Right kidney (tissue), 9 donors: Measurements from ENCODE around the gene CLCC1.
A peak's percentile ranks its signal among the peaks of the same experiment; 100 is the strongest.
"Not testable (repeated sequence)": the region's sequence is repeated elsewhere in the genome, so short reads cannot be mapped to it uniquely, and the experiment has no call there.

Experiments used
- DNase-seq: peaks from one replicate; pipeline ENCODE4 v3.0.0-alpha.2; 2016
- long read RNA-seq, 8 donors: transcript quantifications; one replicate each; lab custom pipeline, GENCODE V29; 2026

The CLCC1 gene, protein sequence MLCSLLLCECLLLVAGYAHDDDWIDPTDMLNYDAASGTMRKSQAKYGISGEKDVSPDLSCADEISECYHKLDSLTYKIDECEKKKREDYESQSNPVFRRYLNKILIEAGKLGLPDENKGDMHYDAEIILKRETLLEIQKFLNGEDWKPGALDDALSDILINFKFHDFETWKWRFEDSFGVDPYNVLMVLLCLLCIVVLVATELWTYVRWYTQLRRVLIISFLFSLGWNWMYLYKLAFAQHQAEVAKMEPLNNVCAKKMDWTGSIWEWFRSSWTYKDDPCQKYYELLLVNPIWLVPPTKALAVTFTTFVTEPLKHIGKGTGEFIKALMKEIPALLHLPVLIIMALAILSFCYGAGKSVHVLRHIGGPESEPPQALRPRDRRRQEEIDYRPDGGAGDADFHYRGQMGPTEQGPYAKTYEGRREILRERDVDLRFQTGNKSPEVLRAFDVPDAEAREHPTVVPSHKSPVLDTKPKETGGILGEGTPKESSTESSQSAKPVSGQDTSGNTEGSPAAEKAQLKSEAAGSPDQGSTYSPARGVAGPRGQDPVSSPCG
- long read RNA-seq, donor 1, full-length matches to known transcripts: 3 of 3 reads
- long read RNA-seq, donor 1, partial matches to known transcripts: 0 of 3 reads
- long read RNA-seq, donor 1, other reads (novel, unspliced or antisense): 0 of 3 reads
- long read RNA-seq, donor 2: 0 reads
- long read RNA-seq, donor 3: 0 reads
- long read RNA-seq, donor 4, full-length matches to known transcripts: 2 of 2 reads
- long read RNA-seq, donor 4, partial matches to known transcripts: 0 of 2 reads
- long read RNA-seq, donor 4, other reads (novel, unspliced or antisense): 0 of 2 reads
- long read RNA-seq, donor 5, full-length matches to known transcripts: 1 of 1 reads
- long read RNA-seq, donor 5, partial matches to known transcripts: 0 of 1 reads
- long read RNA-seq, donor 5, other reads (novel, unspliced or antisense): 0 of 1 reads
- long read RNA-seq, donor 6, full-length matches to known transcripts: 2 of 2 reads
- long read RNA-seq, donor 6, partial matches to known transcripts: 0 of 2 reads
- long read RNA-seq, donor 6, other reads (novel, unspliced or antisense): 0 of 2 reads
- long read RNA-seq, donor 7, full-length matches to known transcripts: 1 of 1 reads
- long read RNA-seq, donor 7, partial matches to known transcripts: 0 of 1 reads
- long read RNA-seq, donor 7, other reads (novel, unspliced or antisense): 0 of 1 reads
- long read RNA-seq, donor 8, full-length matches to known transcripts: 1 of 41 reads
- long read RNA-seq, donor 8, partial matches to known transcripts: 40 of 41 reads
- long read RNA-seq, donor 8, other reads (novel, unspliced or antisense): 0 of 41 reads

DNA sequence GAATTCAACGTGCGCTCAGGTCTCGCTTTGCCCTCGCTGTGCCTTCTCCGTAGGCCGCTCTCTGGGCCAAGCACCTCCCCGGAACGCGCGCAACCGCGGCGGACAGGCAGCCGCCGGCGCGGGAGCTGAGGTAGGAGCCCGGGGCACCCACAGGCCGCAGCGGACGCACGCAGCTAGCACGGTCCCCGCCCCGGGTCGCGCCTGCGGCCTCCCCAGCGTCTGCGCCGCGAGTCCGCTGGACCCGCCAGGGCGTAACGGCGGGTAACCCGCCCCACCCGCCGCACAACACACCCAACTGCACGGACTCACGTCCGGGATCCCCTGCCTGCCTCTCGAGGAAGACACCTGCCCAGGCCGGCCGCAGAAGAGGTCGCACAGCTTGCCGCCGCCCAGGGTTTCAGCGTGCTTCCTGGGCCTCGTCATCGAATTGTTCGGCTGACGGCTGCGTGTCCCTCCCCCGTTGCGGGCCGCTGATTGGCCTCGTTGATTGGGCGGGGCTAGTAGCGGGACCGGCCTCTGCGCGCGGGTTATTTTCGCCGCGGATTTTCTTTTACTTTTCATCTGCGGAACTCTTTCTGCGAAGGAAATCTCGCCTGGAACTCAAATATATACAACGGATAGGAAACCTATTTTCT lies at the start of gene CLCC1:
Gene CLCC1, minus strand, starts transcription at position 433 of the 635 bp plus-strand sequence. CDS start 13,047 bp downstream, outside the sequence.
- peak; percentile 98 for DNase-seq

DNA sequence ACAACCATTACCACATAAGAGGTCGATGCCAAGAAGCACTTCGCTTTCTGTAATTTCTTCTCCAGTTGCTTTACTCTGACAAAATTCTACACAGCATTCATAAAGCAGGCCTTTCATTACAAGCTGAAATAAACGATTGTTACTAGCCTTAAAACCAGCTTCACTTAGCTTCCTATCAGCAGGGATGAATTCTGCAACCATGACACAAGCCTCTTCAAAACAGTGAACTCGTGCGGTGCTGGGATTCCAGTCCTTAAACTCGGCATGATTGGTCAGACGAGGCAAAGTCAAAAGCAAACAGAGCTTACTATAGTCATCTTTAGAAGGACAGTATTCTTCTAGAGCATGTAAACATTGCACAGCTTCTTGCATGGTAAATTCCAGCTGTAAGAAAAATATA lies 48.1 kb upstream of the CLCC1 start:
- no peak for DNase-seq

DNA sequence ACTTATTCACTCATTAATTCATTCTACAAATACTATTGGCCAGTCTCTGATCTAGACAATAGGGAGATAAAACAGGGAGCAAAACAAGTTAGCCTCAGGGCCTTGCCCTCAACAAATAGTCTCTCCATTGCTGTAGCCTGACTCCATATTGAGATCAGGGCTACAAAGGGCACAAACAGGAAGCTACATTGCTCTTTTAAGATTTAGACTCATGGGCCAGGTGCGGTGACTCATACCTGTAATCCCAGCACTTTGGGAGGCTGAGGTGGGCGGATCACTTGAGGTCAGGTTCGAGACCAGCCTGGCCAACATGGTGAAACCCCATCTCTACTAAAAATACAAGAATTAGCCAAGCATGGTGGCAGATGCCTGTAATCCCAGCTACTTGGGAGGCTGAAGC lies 33.3 kb upstream of the CLCC1 start:
- not testable (repeated sequence) for DNase-seq

DNA sequence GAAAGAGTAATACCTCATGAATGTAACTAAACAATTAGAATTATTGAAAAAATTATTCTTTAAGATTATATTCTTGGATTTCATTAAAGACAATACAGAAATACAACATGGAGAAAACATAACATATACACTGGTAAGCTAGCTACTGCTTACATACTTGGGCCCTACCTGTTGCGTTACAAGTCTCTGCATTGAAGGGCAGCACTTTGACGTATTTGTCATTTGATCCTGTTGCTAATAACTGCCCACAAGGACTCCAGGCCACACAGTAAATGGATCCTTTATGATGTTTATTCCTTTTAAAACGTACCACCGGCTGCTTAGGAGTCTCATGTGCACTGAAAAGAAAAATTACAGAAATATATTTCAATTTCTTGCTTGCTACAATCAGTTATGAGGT lies 19.8 kb upstream of the CLCC1 start:
- DNase-seq: no peak

DNA sequence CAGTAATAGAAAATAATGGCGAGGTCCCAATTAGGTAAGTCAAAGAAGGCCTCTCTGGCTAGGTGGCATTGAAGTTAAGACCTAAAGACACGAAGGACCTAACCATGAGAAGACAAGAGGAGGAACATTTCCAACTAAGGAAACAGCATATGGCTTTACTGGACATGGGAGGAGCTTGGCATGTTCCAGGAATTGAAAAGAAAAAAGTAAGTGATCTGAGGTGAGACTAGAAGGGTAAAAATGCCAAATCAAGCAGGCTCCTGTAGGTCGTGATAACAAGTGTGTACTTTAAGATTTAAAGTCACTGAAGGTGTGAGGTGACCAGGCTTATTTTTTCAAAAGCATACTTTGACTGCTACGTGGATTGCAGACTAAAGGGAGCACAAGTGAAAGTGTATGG lies 13.4 kb upstream of the CLCC1 start:
- no peak for DNase-seq

DNA sequence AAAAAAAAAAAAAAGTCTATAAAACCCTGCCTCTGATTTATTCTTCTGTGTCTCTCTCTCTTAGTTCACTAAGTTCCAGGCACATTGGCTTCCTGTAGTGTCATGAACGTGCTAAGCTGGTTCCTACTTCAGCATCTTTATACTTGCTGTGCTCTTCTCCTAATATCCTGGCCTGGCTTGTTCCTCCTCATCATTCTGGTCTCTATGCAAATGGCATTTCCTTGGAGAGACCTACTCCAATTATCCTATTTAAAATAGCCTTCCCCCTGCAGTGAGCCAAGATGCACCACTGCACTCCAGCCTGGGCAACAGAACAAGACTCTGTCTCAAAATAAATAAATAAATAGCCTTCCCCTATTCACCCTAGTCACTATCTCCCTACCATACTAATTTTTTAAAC lies 9.7 kb upstream of the CLCC1 start:
- DNase-seq: no peak

DNA sequence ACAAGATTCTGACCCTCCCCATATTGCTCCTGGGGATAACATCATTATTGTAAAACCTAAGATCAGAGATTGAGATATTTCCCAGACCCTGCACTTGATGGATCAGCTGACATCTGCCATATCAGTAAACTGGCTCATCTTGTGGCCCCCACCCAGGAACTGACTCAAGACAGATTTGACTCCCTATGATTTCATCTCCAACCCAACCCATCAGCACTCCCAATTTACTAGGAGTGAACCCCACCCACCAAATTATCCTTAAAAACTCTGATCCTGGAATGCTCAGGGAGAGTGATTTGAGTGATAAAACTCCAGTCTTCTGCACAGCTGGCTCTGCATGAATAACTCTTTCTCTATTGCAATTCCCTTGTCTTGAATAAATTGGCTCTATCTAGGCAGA lies 6.1 kb upstream of the CLCC1 start:
- no peak for DNase-seq

DNA sequence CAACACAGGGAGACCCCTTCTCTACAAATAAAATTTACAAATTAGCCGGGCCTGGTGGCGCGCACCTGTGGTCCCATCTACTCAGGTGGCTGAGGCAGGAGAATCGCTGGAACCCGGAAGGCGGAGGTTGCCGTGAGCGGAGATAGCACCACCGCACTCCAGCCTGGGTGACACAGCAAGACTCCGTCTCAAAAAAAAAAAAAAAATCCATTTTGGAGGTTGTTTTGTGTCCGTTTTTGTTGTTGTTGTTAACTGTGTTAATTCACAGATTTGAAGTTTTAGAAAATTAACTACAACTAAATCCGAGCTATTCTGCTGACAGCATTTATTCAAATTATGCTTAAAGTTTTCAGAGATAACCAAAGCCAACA lies 618 bp downstream of the CLCC1 start:
- DNase-seq: no peak

DNA sequence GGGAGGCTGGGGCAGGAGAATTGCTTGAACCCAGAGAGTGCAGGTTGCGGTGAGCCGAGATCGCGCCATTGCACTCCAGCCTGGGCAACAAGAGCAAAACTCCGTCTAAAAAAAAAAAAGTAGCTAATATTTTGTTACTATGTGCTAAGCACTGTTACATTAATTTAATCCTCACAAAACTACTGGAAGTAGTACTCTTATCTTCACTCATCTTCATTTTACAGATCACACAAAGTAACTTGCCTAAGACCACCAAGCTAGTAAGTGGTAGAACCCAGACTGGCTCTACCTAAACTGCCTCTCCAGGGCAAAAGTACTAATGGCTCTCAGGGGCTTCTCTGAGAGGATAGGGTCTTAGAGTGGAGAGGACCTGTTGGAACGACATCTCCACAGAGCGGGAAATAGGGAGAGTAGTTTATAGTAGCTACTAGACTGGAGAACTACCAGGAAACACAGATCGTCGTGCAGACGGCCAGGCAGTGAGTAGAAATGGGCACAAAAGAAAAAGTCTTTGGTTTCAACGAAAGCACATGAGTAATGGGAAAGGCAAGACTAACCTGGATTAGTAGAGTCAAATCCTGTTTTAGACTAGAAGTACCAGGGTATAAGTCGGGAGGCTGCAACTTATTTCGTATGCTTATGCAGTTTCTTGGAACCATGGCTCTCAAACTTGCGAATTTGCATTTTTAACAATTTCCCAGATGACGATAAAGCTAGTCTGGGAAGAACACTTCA lies 1.4 kb downstream of the CLCC1 start:
- DNase-seq: peak; percentile 4

DNA sequence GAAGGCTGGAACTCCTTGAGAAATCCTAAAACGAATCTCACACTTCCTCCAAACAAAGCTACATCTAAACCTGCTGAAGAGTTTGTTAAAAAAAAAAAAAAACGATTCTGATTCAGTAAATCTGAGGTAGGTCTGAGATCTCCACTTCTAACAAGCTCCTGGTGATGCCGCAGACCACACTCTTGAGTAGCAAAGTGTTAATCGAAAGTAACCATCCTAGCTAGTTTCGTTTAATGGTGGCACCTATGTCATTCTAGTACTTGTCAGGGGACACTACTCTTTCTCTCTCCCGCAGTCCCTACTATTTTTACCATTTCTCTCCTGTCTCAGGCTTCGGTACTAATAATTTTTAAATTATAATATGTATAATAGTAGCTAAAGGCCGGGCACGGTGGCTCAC lies 2.1 kb downstream of the CLCC1 start:
- DNase-seq: no peak

DNA sequence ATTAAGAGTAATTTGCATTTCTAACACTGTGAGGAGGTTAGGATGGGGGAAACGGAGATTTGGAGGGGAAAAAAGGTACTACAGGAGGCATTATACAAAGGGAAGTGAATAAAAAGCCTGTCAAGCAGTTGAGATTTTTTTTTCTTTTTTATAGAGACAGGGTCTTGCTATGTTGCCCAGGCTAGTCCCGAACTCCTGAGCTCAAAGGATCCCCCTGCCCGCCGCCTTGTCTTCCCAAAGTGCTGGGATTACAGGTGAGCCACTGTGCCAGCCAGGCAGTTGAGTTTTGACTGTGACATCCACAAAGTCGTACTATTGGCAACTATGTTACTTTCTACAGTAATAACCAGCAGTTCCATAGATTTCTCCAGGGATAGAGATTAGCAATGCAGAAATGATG lies 2.6 kb downstream of the CLCC1 start:
- DNase-seq: no peak

DNA sequence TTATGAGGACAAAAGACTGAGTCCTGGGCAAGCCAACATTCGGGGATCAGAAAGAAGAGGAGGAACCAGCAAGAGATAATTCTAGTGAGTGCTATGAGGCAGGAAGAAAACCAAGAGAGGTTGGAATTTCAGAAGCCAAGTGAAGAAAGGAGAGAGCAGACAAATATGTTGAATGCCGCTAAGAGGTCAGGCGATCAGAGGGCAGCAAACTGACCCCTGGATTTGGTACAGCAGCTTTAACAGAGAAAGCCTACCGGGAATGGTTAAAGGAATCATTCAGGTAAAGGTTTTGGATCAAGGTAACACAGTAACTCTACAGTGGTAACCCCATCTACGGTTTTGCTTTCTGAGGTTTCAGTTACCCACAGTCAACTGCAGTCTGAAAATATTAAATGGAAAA lies 5.4 kb downstream of the CLCC1 start:
- no peak for DNase-seq

DNA sequence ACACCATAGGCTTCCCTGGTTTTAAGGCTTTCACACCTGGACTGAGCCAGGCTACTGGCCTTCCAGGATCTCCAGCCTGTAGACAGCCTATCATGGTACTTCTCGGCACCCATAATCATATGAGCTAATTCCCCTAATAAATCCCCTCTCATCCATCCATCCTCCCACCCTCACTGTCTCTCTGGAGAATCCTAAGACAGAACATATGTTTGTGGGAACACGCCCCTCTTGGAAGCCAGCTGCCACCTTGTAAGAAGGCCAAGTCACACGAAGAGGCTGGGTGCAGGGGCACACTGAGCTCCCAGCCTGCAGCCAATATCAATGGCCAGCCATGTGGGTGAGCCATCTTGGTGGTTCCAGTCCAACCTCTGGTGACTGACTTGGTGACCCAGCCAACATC lies 7.4 kb downstream of the CLCC1 start:
- no peak for DNase-seq

DNA sequence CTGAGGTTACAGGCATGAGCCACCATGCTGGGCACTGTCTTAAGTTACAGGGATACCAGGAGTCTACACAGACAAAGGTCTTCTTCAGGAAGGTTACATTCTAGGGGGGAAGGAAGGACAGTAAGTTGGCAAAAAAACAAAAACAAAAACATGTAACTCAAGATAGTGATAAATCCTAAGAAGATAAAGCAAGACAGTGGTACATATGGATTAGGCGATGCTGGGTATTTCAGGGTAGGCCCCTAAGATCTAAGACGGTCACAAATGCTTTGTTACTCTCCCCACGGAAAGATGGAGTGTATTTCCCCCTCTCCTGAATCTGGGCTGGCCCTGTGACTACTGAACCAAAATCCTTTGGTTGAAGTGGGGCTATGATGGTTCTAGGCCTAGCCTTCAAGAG lies 8.2 kb downstream of the CLCC1 start:
- no peak for DNase-seq

DNA sequence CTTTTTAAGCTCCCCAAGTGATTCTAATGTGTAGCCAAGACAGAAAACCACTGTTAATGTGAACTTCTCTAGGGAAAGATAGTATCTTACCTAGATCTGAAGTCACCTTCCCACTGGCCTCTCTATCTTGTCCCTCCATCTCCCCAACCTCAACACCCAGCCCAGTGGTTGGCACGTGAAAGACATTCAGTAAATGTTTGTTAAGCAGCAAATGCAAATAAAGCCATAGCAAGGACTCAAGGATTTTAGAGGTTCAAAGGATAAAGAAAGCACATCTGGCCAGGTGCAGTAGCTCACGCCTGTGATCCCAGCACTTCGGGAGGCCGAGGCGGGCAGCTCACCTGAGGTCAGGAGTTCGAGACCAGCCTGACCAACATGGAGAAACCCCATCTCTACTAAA lies 9.8 kb downstream of the CLCC1 start:
- DNase-seq: no peak

DNA sequence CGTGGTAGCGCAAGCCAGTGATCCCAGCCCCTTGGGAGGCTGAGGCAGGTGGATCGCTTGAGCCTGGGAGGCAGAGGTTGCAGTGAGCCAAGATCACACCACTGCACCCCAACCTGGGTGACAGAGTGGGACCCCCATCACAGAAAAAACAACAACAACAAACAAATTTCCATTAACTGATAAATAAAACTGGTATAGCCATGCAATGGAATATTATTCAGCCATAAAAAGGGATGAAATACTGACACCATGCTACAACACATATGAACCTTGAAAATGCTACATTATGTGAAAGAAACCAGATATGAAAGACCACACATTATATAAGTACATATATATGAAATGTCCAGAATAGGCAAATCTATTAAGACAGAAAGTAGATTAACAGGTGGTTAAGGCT lies 12.0 kb downstream of the CLCC1 start:
- DNase-seq: no peak

DNA sequence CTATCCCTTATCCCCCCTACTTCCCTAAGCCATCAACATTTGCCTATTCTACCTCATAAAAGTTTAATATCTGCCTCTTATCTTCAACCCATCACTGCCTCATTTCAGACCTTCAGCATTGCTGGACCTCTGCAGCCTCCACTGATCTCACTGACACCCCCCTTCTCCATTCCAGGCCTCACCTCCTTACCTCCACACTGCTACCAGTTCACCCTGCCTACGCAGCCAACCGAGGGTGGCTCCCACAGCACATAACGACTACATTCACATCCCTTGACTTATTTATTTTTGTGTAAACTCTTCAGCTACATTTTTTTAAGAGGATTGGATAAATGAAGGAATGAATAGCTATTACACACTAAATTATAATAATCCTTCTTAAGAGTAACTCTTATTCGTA lies 14.2 kb downstream of the CLCC1 start:
- DNase-seq: no peak

DNA sequence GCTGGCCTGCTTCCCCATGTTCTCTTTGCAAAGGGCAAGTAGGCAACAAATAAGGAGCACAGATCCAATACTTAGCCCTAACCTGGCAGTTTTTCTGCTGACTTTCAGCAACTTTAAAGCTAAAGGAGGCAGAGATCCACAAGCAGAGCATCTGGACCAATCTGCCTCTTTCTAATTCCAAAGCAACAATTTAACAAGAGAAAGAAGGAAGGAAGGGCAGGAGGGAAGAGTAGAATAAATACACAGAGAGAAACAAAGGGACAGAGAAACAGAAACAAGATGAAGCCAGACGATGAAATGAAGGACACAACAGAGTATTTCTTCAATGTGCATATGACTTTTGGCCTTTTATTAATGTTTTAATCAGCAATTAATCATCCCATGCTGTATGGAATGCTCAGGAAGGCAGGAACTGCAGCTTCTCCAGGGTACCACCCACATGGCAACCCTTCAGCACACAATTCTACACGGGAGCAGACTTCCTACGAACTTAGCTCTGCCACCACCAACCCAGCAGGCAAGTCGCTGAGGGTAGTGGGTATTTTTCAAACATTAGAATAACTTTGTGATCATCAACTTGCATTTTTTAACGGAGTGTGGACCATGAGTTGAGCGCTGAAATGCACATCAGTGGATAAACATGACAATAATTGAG lies 15.3 kb downstream of the CLCC1 start:
- DNase-seq: no peak

DNA sequence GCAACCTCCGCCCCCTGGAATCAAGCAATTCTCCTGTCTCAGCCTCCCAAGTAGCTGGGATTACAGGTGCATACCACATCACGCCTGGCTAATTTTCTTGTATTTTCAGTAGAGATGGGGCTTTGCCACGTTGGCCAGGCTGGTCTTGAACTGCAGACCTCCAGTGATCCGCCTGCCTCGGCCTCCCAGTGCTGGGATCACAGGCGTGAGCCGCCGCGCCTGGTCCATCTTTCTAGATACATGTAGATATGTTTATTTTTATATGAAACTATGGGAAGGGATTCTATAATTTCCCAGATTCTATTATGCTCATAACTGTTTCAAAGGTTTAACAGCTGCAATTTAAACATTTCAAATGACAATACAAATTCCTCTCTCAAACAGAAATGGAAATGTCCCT lies 27.1 kb downstream of the CLCC1 start:
- no peak for DNase-seq

DNA sequence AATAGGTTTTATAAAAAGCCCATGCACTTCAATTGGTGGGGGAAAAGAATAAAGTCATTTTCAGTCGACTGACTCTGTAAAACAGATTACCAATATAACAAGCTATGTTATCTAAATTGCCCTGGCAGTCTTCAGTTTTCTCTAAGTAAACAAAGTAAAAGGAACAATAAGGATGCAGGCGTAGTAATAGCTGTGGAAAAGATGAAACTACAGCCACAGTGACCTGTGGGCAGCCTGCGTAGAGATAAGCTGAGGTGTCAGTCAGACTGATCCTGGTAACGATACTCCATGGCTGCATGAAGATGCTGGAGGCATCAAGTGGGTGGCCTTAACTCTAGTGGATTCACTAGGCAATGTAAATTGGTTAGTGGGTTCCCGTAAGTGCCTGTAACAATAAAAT lies 29.3 kb downstream of the CLCC1 start:
- no peak for DNase-seq

DNA sequence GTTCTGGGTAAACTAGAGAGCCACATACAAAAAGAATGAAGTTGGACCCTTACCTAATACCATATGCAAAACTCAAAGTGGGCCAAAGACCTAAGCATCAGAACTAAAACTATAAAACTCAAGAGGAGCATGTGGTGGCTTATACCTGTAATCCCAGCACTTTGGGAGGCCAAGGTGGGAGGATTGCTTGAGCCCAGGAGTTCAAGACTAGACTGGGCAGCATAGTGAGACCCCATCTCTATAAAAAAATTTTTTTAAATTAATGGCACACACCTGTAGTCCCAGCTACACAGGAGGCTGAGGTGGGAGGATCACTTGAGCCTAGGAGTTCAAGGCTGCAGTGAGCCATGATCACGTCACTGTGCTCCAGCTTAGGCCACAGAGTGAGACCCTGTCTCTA lies 35.7 kb downstream of the CLCC1 start:
- DNase-seq: not testable (repeated sequence)
